Ovary (tissue), 9 donors: ENCODE results near the gene ZNF263. TPM values are rescaled to one million over a fixed set of nuclear protein-coding genes. Genes with fewer than 3 reads are reported as not detected.

Experiments
- DNase-seq, 5 donors: peaks; one replicate each; pipeline ENCODE4 v3.0.0-alpha.2; 2019 to 2020
- H3K27ac ChIP-seq, 2 donors: fragments of 200-600 bp; one replicate each; pipeline versions ENCODE4 v1.5.1 to v1.8.0; 2019 to 2022
- H3K27me3 ChIP-seq: fragments of 200-600 bp; one replicate; pipeline ENCODE4 v1.8.0; 2022
- H3K36me3 ChIP-seq: fragments of 200-600 bp; sonication (generic); one replicate; pipeline ENCODE4 v1.5.1; 2019
- H3K4me1 ChIP-seq: one replicate; pipeline ENCODE4 v1.8.1; 2013; ENCODE audit warnings: mild to moderate bottlenecking, moderate library complexity; ENCODE audit not compliant: insufficient read depth
- H3K4me3 ChIP-seq: fragments of 200-600 bp; sonication (generic); one replicate; pipeline ENCODE4 v1.5.1; 2017
- H3K9me3 ChIP-seq, 2 donors: fragments of 200-600 bp in 1 of 2; sonication (generic) in 1 of 2; one replicate each; pipeline versions ENCODE4 v1.5.1 to v1.8.1; 2013 to 2019; ENCODE audit warnings: mild to moderate bottlenecking in 1 of 2, moderate library complexity in 1 of 2
- CTCF ChIP-seq, 3 donors: fragments of 450-650 bp in 2 of 3; fragments of 200-600 bp in 1 of 3; IDR thresholded peaks; one replicate each; pipeline versions ENCODE4 v1.5.1 to v1.8.0; 2016 to 2022; ENCODE audit warnings: antibody characterized with exemption in 3 of 3, mild to moderate bottlenecking in 1 of 3
- EP300 ChIP-seq: sonication (generic); formaldehyde crosslinking; IDR thresholded peaks from one replicate; pipeline ENCODE4 v1.6.1; 2017; ENCODE audit warnings: antibody characterized with exemption
- POLR2A ChIP-seq: fragments of 450-650 bp; IDR thresholded peaks from one replicate; pipeline ENCODE4 v1.6.1; 2017; ENCODE audit warnings: antibody characterized with exemption, mild to moderate bottlenecking, moderate library complexity
- whole genome bisulfite sequencing, 3 donors: extraction: QIAGEN DNeasy Blood & Tissue Kit in 1 of 3; methylation state at CpG; one replicate each; pipeline versions ENCODE4 v1.1.5 to v1.1.7; 2013 to 2017; 5-methylcytosine and 5-hydroxymethylcytosine counted together
- intact Hi-C, 4 donors: fragments of 100-400 bp; cut with DNase I; formaldehyde crosslinking; loops; one replicate each; pipeline versions ENCODE4 v1.11.0 to v1.15.1; 2022 to 2023
- polyA plus RNA-seq, 2 donors: library from polyadenylated mRNA; stranded (reverse); fragments of 200-250 nt in 1 of 2; fragments of 350-450 nt in 1 of 2; fragmentation: Illumina TruSeq in 1 of 2; extraction: RNeasy Lipid Tissue Mini Kit (QIAGEN cat#74804) in 1 of 2; gene quantifications; one replicate each; pipeline ENCODE4 v1.2.3, GENCODE V29; 2013 to 2014
- total RNA-seq, 7 donors: library from RNA; depleted of rRNA in 2 of 7; stranded (reverse); fragments of >200 nt in 2 of 7; fragmentation: NEBNext Ultra II Directional in 3 of 7; extraction: Animal tissue kit (Norgen Biotek cat#: 25700) in 3 of 7; gene quantifications; one replicate each; pipeline versions ENCODE4 v1.1.0 to v1.2.4, GENCODE V29; 2016 to 2023
- donor health status: DM: no; HTN: no; CAD: no; lungs with moderate emphysema.
- donor health status: DM: no; HTN: no; CAD: no.
- donor health status: Bipolar disorder and iron deficiency.
- donor health status: DM: yes; HTN: yes; CAD: no.
- donor health status: DM: no; HTN: no; CAD: no.
- donor health status: DM: yes; HTN: yes; CAD: no.

ZNF263 gene
- total and polyA plus RNA-seq, 9 donors, result 31.2 to 46.1 (median 33.2) TPM

GRCh38 chr16:3246002-3246401 is 37.3 kb upstream of the ZNF263 start:
- H3K36me3 ChIP-seq, result no peaks in the 10 kb centered on the region
- WGBS, 3 donors, result 66 to 78% (median 68%) methylated on average over 7 of the region's 7 CpGs
- DNase-seq, result no peak
- H3K27ac ChIP-seq, result no peak overlapping the region
- intact Hi-C loops, result no loop called here
- no peak for TF ChIP-seq CTCF (IDR thresholded peaks at IDR 0.05)
- no peak for TF ChIP-seq EP300
- no peak for TF ChIP-seq POLR2A
- H3K9me3 ChIP-seq, result no peaks in the 10 kb centered on the region
- no peak overlapping the region for H3K4me3 ChIP-seq
- no peaks in the 10 kb centered on the region for H3K27me3 ChIP-seq
- no peaks in the 10 kb centered on the region for H3K4me1 ChIP-seq

- no peak for DNase-seq
- intact Hi-C loops, result no loop called here
- no peaks in the 10 kb centered on the region for H3K4me1 ChIP-seq
- 84 to 88% (median 86%) methylated on average over 9 to 10 of the region's 10 CpGs for WGBS, 3 donors
- no peak overlapping the region for H3K4me3 ChIP-seq
- TF ChIP-seq POLR2A (no peak), CTCF (IDR thresholded peaks at IDR 0.05) (no peak), EP300 (no peak)
- H3K27me3 ChIP-seq, result no peaks in the 10 kb centered on the region
- no peaks in the 10 kb centered on the region for H3K36me3 ChIP-seq
- H3K9me3 ChIP-seq, result no peaks in the 10 kb centered on the region
- no peak overlapping the region for H3K27ac ChIP-seq
These were observed 36.4 kb upstream of the ZNF263 start for GRCh38 chr16:3246876-3247275.

- intact Hi-C loops, result no loop called here
- Histone ChIP-seq H3K27ac (no peak overlapping the region), H3K9me3 (no peaks in the 10 kb centered on the region), H3K27me3 (no peaks in the 10 kb centered on the region), H3K36me3 (no peaks in the 10 kb centered on the region), H3K4me3 (no peak overlapping the region), H3K4me1 (no peaks in the 10 kb centered on the region)
- 77 to 83% (median 80%) methylated on average over 5 of the region's 5 CpGs for WGBS, 3 donors
- TF ChIP-seq POLR2A (no peak), EP300 (no peak), CTCF (IDR thresholded peaks at IDR 0.05) (no peak)
- no peak for DNase-seq
These were observed 34.7 kb upstream of the ZNF263 start for GRCh38 chr16:3248596-3248995.

GRCh38 chr16:3249020-3249419 is 34.3 kb upstream of the ZNF263 start:
- TF ChIP-seq POLR2A, result no peak
- TF ChIP-seq EP300, result no peak
- DNase-seq, result no peak
- 42 to 80% (median 70%) methylated on average over 1 of the region's 1 CpG for WGBS, 3 donors
- Histone ChIP-seq H3K36me3 (no peaks in the 10 kb centered on the region), H3K27ac (no peak overlapping the region), H3K9me3 (no peaks in the 10 kb centered on the region), H3K4me3 (no peak overlapping the region), H3K4me1 (no peaks in the 10 kb centered on the region), H3K27me3 (no peaks in the 10 kb centered on the region)
- intact Hi-C loops, result no loop called here

GRCh38 chr16:3249451-3249850 is 33.8 kb upstream of the ZNF263 start:
- WGBS, 3 donors, result 71 to 88% (median 82%) methylated on average over 14 of the region's 14 CpGs
- intact Hi-C loops, result no loop called here
- TF ChIP-seq CTCF (IDR thresholded peaks at IDR 0.05) (no peak), POLR2A (no peak), EP300 (no peak)
- Histone ChIP-seq H3K36me3 (no peaks in the 10 kb centered on the region), H3K27me3 (no peaks in the 10 kb centered on the region), H3K9me3 (no peaks in the 10 kb centered on the region), H3K4me3 (no peak overlapping the region), H3K4me1 (no peaks in the 10 kb centered on the region), H3K27ac (no peak overlapping the region)
- no peak for DNase-seq
